ENCODE data around the gene RPTOR.
"Not testable (repeated sequence)": the region's sequence is repeated elsewhere in the genome, so short reads cannot be mapped to it uniquely, and the experiment has no call there.

The RPTOR gene

DNA sequence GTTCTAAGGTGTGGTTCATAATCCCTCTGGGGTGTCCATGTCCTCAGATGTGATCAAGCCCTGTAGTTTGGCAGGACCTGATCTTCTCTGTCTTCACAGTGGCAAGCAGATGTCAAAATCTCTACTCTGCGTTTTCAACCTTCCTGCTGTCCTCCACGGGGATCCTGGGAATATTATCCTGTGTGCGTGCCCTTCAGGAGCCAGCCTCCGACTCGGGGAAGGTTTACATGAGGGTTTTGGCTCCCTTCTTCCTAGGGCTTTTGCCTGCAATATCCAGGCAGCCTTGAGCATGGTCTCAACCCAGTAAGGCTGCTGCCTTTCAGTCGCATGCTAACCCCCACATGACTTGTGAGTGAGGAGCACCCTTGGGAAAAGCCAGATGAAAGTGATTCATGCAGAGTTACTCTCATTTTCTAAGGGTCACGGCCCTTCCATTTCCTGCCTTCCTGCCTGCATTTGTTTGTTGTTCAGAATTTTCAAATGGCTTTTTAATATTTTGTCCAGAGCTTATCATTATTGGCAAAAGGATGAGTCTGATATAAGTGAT is 244.8 kb downstream of the RPTOR start:
- DNase-seq = no peak

- peak; percentile 43 for DNase-seq
These were observed 245.6 kb downstream of the RPTOR start for GRCh38 chr17:80790021-80790765.

DNA sequence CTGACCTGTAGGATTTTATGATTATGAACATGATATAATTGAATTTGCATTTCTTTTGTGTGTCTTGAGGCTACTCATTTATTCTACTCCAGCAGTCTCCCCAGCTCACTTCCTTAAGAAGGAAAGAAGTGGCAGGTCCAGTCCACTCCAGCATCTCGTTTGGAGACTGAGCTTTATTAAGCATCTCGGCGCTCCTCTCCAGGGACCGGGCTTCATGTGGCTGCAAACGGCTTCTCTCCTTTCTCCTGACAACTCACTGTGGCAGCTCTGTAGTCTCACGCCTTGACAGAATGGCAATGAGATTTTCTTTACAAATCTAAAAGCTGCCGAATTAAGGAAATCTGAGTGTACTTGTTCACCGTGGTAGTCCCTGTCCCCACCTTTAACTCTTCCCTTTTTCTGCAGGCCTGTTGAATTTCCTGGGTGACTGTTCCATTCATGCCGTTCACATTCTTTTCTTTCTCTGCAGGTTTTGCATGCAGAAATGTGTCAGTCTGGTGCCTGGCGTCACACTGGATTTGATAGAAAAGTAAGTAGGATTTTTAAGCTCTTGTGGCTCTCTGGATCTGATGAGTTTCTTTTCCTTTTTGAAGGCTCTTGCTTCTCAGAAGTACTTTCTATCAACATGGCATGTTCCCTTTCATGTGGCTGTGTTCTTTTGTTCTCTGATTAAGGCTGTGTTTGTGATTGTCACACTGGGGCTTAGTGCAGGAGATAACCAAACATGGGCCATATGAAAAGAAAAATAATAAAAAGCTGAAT is 246.5 kb downstream of the RPTOR start:
- DNase-seq = peak; percentile 51

GRCh38 chr17:80791758-80792284 is 247.2 kb downstream of the RPTOR start:
- peak; percentile 26 for DNase-seq

- no peak for DNase-seq
These were observed 247.7 kb downstream of the RPTOR start for GRCh38 chr17:80792373-80792781.

DNA sequence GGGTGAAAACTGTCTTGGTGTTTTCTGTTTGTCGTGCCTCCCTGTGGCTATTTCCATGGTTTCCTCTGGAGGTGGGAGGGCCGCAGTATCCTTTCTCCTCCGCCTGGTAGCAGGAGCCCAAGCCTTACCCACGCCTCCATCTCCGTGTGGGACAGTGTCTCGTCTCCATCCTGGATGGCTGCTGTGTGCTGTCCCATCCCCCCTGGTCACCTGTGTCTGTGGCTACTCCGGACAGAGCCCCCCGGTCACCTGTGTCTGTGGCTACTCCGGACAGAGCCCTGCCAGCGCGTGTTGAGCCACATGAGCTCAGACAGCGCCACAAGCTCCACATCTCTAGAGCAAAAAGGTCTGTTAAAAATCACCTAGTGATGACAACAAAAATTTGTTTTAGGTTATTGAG is 248.8 kb downstream of the RPTOR start:
- DNase-seq = no peak

GRCh38 chr17:80793851-80794267 is 249.2 kb downstream of the RPTOR start:
- no peak for DNase-seq

DNA sequence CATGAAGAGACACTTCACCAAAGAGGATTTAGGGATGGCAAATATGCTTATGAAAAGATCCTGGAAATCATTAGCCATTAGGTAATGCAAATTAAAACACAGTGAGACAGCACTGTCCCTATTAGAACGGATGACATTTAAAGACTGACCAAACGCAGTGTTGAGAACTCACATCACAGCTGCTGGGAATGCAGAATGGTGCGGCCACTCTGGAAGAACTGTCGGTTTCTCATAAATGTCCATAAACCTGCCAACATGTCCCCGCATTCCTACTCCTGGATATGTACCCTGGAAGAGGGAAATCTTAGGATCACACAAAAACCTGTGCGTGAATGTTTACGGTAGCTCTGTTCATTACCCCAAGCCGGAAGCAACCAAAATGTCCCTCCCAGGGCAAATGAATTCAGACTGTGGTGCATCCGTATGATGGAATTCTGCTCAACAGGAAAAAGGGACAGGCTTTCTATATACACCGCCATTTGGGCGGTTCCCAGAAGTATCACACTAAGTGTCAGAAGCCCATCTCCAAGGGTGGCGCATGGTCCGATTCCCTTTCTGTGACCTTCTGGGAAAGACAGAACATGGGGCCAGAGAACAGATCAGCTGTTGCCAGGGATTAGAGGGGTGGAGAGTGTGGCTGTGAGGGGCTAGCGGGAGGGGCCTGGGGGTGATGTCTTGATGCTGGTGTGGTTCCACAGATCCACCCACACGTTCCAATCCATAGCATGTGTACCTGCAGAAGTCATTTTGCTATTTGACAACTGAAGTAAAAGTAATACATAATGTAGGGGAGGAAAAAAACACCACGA is 249.8 kb downstream of the RPTOR start:
- no peak for DNase-seq

GRCh38 chr17:80795090-80795580 is 250.5 kb downstream of the RPTOR start:
- no peak for DNase-seq

GRCh38 chr17:80795754-80796153 is 251.1 kb downstream of the RPTOR start:
- DNase-seq = no peak

DNA sequence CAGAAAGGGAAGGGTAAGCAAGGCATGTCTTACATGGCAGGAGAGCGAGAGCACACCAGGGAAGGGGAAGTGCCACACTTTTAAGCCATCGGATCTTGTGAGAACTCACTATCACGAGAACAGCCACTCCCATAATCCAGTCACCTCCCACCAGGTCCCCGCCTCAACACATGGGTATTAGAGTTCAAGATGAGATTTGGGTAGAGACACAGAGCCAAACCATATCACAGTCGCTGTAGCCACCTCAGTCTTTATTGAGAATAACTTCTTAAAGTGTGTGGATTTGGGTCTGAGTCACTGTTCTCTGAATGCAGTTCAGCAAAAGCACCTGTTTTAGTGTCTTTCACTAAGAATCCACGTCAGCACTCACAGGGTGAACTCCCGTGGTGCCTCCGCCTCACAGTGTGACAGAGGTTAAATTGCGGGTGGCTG is 251.8 kb downstream of the RPTOR start:
- DNase-seq = no peak

- DNase-seq = not testable (repeated sequence)
These were observed 252.6 kb downstream of the RPTOR start for GRCh38 chr17:80797222-80797621.

- DNase-seq = no peak
These were observed 253.3 kb downstream of the RPTOR start for GRCh38 chr17:80797741-80798594.

DNA sequence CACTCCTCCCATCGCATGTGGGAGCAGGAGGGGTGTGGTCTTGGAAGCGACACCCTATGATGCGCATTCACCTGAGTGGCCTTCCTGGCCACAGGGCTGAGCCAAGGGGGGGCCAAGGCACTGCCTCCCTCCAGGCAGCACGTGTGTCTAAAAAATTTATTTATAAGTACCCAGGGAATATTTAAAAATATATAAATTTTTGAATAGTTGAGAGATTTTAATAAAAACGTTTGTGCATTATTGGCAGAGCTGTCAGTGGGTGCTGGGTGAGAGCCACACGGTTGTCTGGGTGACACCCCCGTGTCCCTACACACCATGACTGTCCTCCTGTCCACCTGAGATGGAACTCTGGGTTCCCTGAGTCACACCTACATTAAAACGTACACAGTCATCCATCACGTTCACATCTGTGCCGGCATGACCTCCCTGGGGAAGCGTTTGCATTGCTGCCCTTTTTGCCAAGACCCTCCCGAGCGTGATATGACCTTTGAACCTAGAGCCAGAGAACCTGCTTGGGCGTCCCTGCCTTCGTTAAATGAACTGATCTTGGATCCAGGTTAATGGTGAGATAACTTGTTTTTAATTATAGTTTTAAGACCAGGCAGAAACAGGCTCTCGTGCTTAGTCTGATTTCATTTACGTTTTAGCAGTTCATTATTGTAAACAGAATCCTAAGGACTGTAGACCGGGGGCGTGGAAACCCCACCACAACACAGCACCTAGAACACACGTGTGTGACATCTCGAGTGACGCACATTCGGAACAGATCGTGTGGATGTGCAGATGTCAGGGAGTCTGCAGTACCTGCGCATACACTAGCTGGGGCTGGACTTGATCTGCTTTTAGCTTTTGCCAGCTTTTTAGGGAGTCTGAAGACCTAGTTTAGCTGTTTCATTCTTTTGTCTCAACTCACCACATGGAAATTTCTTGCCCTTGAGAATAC is 254.2 kb downstream of the RPTOR start:
- no peak for DNase-seq

DNA sequence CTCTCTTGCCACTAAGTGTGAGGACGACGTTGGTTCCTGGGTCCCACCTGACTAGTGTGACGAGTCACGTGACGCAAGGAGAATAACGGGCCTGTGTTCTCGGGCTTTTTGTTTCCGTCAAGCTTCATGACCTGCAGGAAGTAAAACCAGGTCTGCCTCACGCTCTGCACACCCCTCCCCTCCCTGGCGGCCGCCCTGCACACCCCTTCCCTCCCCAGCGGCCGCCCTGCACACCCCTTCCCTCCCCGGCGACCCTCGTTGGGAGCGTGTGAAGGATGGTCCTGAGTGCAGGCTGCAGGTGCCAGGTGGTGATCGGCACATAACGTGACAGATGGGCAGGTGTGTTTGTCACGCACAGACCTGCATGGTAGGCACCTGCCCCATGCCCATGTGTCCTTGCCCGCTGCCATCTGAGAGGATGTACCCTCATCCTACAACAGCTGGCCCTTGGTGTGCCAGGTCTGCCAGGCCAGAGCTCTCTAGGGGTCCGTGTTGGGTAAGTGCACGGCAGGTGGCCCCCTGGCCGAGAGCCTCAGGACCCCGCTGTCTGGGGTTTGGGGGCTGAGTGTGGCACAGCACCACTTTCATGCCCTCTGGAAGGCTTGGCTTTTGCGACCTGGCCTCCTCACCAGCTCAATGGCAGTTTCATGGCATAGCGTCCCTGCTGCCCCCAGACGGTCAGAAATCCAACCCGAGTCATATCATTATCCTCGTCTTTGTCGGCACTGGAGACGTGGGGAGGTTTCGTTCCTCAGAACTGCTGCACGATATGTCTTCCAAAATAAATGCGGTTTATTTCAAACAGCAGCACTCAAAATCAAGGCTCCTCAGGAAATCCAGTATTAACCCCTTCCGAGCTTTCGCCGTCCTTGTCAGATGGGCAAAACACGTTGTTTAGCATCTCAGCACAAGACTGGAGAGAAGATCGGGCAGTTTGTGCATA is 255.2 kb downstream of the RPTOR start:
- no peak for DNase-seq

GRCh38 chr17:80800481-80801391 is 256.1 kb downstream of the RPTOR start:
- no peak for DNase-seq

GRCh38 chr17:80802626-80803450 is 258.2 kb downstream of the RPTOR start:
- no peak for DNase-seq
